NB4 (cell line): ENCODE results near the gene MOB3B.

Experiments
- CTCF ChIP-seq: IDR thresholded peaks from one replicate; pipeline ENCODE4 v1.5.1; 2012; ENCODE audit warnings: low read depth, low read length
- MAX ChIP-seq: IDR thresholded peaks from 2 replicates; pipeline ENCODE4 v1.6.1; 2011; ENCODE audit warnings: low read depth, low read length
- MYC ChIP-seq: IDR thresholded peaks from 2 replicates; pipeline ENCODE4 v1.6.1; 2011; ENCODE audit warnings: low read depth, low read length
- POLR2A ChIP-seq: IDR thresholded peaks from 2 replicates; pipeline ENCODE4 v1.6.1; 2011; ENCODE audit warnings: mild to moderate bottlenecking; ENCODE audit not compliant: insufficient read length; ENCODE audit errors: extremely low read depth

- TF ChIP-seq CTCF (no peak), POLR2A (no peak), MAX (no peak), MYC (no peak)
Observed at GRCh38 chr9:27468000-27468399, 61.6 kb downstream of the MOB3B start.
